ENCODE measurements around the gene MCCC2.
A peak's percentile ranks its signal among the peaks of the same experiment; 100 is the strongest.
"Not testable (repeated sequence)": the region's sequence is repeated elsewhere in the genome, so short reads cannot be mapped to it uniquely, and the experiment has no call there.

Gene MCCC2

GRCh38 chr5:71586941-71587765 is at the start of gene MCCC2:
MCCC2 (plus strand) TSS chr5:71587340; CDS start chr5:71587426, 86 bp downstream.
- DNase-seq, result peak; percentile 88 to 97

GRCh38 chr5:71537687-71538086 is 49.5 kb upstream of the MCCC2 start:
- no peak for DNase-seq

GRCh38 chr5:71550885-71551284 is 36.3 kb upstream of the MCCC2 start:
- not testable (repeated sequence) for DNase-seq

DNA sequence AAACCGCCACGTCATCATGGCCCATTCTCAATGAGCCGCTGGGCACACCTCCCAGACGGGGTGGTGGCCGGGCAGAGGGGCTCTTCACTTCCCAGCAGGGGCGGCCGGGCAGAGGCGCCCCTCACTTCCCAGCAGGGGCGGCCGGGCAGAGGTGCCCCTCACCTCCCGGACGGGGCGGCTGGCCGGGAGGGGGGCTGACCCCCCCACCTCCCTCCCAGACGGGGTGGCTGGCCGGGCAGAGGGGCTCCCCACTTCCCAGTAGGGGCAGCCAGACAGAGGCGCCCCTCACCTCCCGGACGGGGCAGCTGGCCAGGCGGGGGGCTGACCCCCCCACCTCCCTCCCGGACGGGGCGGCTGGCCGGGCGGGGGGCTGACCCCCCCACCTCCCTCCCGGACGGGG is 35.6 kb upstream of the MCCC2 start:
- not testable (repeated sequence) for DNase-seq

- not testable (repeated sequence) for DNase-seq
Measured at GRCh38 chr5:71552026-71552749, 35.0 kb upstream of the MCCC2 start.

- no peak for DNase-seq
Measured at GRCh38 chr5:71563161-71563560, 24.0 kb upstream of the MCCC2 start.

DNA sequence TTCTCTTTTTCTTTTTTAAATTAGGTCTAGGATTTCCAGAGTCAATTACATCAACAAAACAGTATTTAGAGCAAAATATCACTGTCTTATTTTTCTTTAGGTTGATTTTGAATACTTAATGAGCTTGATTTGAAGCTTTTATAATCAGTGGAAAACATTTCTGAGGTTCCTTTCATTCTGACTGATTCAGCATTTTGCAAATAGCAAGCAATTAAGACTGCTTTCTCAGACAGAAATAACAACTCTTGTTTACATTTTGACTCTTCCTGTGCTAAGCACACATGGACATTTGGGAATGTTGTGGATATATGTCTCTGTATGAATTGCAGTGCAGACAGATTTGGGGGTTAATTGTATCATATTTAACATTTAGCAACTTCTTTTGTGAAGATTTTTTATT is 22.2 kb upstream of the MCCC2 start:
- DNase-seq, result no peak

DNA sequence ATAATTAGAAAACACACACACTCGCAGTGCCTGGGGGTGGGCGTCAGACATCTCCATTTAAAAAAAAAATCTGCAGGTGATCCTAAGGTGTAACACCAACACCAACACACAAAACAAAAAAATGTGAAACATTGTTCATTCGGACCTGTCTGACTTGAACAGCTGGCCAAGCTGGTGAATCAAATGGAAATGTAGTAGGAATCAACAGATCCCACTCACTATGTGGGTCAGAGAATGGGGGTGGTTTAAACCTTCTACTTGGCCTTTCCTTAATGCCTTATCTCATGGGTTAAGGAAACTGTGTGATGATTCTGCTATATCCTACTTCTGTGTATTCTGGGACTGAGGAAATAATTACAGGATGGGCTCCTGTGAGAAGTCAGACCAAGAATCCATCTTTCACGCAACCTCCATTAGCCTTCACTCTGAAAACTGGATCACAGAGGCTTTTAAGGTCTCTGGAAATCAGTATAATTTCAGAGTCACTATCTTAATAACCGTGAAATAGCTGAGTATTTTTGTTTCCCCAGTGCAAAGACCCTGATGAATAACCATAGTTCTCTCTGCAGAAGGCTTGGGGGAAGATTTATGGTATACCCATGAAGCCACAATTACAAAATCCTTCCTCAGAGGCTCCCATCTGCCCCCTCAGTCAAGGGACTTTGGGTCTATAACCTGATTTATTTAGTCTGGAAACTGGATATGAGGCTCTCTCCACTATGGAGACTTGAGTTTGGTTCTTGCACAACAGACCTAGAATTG is 17.2 kb upstream of the MCCC2 start:
- DNase-seq, result no peak

GRCh38 chr5:71571811-71572210 is 15.3 kb upstream of the MCCC2 start:
- DNase-seq, result not testable (repeated sequence)

- no peak for DNase-seq
Measured at GRCh38 chr5:71573591-71573990, 13.5 kb upstream of the MCCC2 start.

GRCh38 chr5:71575588-71575987 is 11.6 kb upstream of the MCCC2 start:
- DNase-seq, result not testable (repeated sequence)

DNA sequence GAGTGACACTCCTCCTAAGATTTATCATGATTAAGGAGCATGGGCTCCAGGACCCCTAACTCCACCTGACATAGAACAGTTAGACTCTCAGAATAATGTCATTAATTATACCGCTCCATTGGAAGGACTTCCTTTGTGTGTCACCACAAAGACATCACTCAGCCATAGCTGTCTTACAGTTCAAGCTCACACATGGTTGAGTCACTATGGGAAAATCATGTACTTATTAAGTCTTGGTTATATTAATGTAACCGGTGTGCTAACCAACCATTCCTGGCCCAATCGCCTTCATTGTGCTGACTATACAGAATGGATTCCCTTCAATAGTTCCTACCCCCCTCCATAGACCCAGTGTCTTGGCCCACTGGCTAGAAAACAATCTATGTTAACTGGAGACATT is 10.9 kb upstream of the MCCC2 start:
- no peak for DNase-seq

DNA sequence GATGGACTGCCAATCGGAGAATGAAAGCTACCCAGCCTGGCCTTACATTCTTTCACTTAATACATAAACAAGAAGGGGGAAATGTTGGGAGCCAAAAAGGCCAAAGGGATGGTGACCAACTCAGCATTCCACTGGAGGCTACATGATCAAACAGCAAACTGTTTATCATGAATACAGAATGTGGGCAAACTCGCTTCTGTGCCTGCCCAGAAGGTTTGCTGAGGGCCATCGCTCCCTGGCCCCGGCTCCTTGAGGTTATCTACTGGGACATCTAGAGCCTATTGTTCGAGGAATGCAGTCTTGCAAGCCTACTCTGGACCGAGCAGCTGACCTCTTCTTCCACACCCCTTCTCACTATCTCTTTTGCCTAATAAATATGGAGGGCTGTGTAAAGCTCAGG is 9.3 kb upstream of the MCCC2 start:
- not testable (repeated sequence) for DNase-seq

GRCh38 chr5:71582945-71583584 is 4.1 kb upstream of the MCCC2 start:
- DNase-seq, result no peak

GRCh38 chr5:71586052-71586940 is 844 bp upstream of the MCCC2 start:
- DNase-seq, result peak; percentile 34 to 82

DNA sequence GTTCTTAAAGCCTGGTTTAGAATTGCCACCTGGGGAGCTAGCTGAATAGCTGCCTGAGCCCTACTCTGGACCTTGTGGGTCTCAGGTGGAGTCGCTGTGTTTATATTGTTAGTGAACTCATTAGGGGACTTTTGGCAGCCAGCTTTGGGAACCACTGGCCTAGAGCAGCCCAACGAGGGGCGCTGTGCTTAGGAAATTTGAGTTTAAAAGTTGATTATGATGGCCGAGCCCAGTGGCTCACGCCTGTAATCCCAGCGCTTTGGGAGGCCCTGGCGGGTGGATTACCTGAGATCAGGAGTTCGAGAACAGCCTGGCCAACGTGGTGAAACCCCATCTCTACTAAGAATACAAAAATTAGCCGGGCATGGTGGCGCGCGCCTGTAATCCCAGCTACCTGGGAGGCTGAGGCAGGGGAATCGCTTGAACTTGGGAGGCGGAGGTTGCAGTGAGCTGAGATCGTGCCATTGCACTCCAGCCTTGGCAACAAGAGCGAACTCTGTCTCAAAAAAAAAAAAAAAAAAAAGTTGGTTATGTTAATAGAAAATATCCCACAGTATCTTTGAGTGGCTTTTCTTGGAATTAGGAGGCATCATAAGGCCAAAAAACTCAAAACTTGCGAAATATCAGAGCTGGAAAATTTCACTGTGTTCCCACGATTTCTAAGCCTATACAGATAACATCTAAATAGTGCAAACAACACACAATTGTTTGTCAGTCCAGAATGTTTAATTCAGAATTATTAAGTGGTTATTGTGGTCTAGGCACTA is 809 bp downstream of the MCCC2 start:
- DNase-seq, result no peak

DNA sequence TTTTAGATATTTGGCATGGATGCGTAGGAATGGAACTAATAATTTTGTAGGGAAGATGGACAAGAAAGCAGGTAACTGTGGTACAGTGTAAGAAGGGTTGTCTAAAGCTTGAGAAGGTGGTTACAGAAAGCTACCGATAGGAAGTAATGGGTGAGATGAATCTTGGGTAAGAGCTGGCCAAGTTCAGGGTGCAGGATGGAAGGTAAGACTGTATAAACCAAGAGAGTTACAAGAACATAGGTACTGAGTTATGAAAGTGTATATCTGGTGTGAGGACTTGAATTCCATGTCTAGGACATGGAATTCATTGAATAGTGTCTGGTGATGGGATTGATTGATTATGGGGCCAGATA is 1.4 kb downstream of the MCCC2 start:
- no peak for DNase-seq

- no peak for DNase-seq
Measured at GRCh38 chr5:71589903-71590302, 2.8 kb downstream of the MCCC2 start.

DNA sequence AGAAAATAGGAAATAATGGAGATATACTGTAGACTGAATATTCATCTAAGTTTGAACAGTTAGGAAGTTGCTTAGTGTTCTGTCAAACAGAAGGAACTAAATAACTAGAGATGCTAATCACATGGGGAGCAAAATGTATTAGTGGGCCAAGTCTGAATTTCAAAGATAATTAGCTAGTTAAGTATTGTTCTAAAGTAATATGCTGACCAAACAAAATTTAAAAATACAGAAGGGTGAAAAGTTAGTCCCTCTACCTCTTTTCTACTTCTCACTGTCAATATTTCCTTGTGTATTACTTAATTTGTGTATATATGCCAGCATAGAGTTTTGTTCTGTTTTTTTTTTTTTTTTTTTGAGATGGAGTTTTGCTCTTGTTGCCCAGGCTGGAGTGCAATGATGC is 4.0 kb downstream of the MCCC2 start:
- no peak for DNase-seq

DNA sequence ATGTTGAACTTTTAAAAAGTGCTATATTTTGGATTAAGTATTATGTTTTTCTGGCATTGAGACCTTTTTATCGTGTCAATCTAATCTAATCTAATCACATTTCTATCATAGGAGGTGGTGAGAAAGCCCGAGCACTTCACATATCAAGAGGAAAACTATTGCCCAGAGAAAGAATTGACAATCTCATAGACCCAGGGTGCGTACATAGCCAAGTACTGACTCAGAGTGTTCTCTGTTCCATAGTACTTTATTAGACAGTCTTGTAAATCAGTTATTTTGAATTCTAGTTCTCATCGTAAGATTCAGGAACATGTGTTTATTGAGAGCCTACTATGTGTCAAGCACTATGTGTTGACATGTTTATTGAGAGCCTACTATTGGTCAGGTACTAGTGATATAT is 9.0 kb downstream of the MCCC2 start:
- no peak for DNase-seq

DNA sequence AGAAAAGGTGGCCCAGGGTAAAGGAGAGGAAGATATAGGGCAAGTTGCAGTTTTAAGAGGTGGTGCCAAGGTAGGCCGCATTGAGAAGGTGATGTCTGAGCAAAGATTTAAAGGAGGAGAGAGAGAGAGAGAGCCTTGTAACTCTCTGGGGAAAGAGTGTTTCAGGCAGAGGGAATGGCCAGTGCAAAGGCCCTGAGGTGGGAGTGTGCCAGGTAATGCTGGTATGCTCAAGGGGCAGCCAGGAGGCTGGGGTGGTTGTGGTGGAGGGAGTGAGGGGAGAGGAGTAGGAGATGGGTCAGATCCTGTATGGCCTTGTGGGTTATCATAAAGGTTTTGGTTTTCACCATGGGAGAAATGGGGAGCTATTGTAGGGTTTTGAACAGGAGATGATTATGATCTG is 9.9 kb downstream of the MCCC2 start:
- no peak for DNase-seq

Data from NCI-H187 (cell line).